ENCODE measurements around the gene ADGRG6.

The ADGRG6 gene

GRCh38 chr6:142481466-142481865 is 179.7 kb downstream of the ADGRG6 start:
- no peak for FAIRE-seq
- DNase-seq (ENCODE audit: low spot score): no peak

GRCh38 chr6:142482249-142482648 is 180.4 kb downstream of the ADGRG6 start:
- FAIRE-seq (no peak), DNase-seq (ENCODE audit: low spot score) (no peak)

DNA sequence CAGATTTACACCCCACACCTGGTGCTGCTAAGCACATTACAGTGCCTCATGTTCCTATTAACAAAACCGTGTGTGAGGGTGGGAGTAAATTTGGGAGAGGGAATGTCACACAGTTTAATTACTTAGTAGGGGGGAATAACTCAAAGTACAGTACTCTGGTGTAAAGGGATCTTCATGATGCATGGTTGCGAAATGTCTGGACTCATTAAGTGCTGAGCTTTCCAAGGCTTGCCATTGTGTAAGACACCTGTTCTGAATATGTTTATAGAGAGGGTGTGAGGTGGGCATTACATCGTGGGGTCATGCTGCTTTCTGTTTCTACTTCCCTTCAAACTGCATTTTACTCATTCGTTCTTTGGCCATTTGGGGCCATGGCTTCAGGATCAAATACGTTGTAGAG is 181.2 kb downstream of the ADGRG6 start:
- DNase-seq (ENCODE audit: low spot score): no peak
- no peak for FAIRE-seq

DNA sequence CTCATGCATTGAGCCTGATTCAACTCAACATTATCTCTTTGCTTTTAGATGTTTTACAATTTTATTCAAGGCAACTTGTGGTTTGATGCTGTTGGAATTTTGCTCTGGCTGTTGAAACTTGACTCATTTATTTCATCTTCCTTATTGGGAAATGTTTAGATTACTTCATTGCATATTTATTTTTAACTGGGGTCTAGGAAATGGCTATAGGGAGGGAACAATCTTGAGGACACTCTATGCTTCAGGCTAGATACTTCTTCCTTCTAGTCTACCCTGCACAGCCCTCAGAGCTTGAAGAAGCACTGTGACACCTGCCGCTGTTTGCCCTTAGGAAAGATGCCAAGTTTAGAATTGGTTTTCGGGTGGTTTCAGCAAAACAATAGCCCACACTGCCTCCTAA is 183.4 kb downstream of the ADGRG6 start:
- no peak for FAIRE-seq
- no peak for DNase-seq (ENCODE audit: low spot score)

- FAIRE-seq (no peak), DNase-seq (ENCODE audit: low spot score) (no peak)
Measured at GRCh38 chr6:142489722-142490610, 188.2 kb downstream of the ADGRG6 start.

All from RCC 7860 (cell line).